HG02981 (cell line): ENCODE data around the gene CD52.
"Not testable (repeated sequence)": the region's sequence is repeated elsewhere in the genome, so short reads cannot be mapped to it uniquely, and the experiment has no call there.

Experiments
- ATAC-seq: cut with Tn5 transposase; IDR thresholded peaks from one replicate; pipeline ENCODE4 v1.9.1; 2021; ENCODE audit warnings: mild to moderate bottlenecking, moderate library complexity; ENCODE audit not compliant: unreplicated experiment

Gene CD52

GRCh38 chr1:26297057-26297790 lies 20.5 kb upstream of the CD52 start:
- ATAC-seq, result no peak

DNA sequence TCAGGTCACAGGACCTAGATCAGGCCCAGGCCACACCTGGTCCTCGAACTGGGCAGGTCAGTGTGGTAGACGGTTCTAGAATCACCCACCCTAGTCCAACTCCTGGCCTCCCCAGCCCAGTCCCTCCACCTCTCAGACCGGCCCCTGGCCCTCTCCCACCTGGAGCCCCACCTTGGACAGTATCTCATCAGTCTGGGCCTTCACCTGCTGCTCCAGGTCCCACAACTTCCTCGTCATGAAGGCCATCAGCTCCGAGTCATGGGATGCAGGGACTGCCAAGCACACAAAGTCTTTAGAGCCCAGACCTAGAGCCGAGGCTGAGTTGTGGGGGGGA lies 20.0 kb upstream of the CD52 start:
- no peak for ATAC-seq

GRCh38 chr1:26300578-26301275 lies 17.0 kb upstream of the CD52 start:
- no peak for ATAC-seq

DNA sequence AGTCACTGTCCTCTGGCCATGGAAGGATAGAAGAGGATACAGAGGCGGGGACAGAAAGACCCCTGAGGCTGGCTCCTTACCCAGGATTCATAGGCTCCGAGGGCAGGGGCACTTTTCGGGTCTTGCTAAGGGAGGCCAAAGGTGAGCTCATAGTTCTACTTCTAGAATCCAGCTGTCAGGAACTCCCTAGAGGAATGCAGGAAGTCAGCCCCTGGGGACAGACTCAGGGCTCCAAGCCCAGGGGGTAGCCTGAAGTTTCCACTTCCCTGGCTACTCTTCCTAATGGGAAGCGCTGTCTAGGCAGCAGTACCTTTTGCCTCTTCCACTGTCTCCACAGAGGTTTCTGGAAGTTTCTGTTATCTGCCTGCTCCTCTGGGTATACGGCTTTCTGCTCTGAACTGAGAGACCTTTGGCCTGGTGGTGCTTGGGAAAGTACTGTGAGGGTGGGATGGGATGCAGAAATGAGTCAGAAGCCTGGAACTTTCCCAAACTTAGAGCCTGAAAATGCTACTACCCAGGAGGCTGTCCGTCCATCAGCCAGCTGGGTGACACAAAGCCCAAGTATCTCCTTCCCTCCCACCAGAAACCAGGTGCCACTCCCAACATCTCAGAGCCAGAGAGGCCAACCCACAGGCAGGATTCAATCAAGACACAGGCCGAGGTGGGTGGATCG lies 14.9 kb upstream of the CD52 start:
- no peak for ATAC-seq

GRCh38 chr1:26305667-26306289 lies 12.0 kb upstream of the CD52 start:
- ATAC-seq, result no peak

- peak; percentile 98 for ATAC-seq
Measured at GRCh38 chr1:26306290-26307229, 11.2 kb upstream of the CD52 start, which contains the start of gene UBXN11. Gene UBXN11 (minus strand): TSS chr1:26306636. CDS start chr1:26302883, 3,753 bp downstream.

DNA sequence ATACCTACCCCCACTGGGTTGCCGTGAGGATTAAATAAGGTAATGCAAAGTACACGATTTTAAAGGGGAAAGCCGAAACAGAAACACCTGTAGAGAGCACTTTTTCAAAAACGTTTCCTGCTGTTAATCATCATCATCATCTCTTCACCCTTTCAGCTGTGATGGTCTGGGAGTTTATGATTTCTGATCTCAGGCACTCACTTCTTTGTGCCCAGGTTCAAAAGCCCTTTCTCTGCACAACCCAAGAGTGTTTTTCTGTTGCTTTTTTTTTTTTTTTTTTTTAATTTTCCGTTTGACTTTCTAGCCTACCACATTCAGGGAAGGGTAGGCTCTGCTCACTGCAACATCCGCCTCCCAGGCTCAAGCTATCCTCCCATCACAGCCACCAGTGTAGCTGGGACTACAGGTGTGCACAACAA lies 10.4 kb upstream of the CD52 start:
- ATAC-seq, result no peak

- ATAC-seq, result not testable (repeated sequence)
Measured at GRCh38 chr1:26307966-26308899, 9.5 kb upstream of the CD52 start.

DNA sequence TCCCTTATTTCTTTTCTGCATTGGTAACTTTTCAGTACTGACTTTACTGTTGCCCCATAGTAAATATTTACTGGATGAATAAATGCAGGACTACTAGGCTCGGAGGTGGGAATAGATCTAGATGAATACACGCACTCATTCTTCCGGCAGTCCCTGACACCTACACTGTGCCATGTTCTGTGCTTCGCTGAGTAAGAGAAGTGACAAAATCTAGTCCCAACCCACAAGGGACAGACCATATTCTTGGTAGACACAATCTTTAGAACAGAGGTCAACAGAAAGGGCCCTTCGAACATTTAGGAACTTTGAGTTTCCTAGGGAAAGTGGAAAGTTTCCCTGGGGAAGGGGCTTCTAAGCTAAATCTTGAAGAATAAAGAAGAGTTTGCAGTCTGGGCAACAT lies 3.3 kb upstream of the CD52 start:
- no peak for ATAC-seq

DNA sequence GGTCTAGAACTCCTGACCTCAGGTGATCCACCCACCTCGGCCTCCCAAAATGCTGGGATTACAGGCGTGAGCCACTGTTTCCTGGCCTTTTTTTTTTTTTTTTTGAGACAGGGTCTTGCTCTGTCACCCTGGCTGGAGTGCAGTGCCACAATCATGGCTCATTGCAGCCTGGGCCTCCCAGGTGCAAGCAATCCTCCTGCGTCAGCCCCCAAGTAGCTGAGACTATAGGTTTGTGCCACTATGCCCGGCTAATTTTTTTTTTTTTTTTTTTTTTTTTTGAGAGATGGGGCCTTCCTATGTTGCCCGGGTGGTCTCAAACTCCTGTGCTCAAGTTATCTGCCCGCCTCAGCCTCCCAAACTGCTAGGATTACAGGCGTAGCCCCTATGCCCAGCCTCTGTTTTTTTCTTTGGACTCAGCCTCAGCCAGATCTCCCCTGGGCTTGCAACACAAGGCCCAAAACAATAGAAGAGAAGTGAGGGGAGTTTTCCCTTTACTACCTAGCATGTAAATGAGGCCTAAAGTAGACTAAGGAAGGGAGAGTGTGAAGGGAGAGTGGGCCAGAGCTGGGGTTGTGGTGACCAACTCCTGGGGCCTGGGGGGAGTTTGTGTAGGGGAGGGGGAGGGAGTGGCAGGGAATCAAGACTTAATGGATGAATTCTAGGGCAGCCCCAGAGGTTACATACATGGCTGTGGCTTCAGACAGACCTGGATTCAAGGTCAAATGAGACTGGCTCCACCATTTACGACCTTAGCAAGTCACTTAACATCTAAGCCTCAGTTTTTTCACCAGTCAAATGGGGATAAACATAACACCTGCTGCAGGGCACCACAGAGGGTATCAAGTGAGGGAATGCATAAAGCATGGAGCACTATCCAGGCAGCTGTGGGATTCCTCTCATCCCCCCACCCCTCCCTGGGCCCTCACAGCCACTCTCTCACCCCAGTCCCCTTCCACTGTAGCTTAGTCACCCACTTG lies 1.6 kb upstream of the CD52 start:
- no peak for ATAC-seq

- ATAC-seq, result no peak
Measured at GRCh38 chr1:26317146-26317545, 612 bp upstream of the CD52 start.

DNA sequence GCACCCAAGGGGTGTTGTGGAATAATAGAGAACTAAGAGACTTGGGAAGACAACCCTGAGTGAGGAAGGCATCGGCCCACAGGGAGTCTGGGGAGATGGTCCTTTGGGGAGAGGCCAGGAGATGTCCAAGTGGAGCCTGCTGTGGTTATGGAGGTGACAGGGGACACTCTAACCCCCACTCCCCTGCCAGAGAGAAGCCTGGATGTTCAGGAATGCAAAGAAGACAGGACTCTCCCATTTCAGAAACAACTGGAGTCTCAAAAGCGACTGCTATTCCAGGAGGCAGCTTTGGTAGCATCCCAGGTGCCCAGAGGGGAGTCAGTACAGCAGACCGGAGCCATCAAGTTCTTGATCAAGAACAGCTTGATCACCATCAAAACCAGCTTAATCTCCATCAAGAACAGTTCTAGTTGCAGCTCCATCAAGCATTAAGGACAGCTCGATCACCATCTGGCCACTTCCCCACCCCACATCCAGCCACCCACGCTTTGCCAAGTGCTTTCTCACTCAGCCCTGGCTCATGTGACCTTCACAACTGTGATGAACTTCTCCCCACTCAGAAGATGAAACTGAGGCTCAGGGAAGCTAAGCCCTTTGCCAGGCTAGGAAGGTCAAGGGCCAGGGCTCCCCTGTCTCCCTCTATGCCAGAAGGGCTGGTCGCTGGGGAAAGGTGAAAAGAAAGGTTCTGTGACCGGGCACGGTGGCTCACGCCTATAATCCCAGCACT lies 743 bp downstream of the CD52 start:
- ATAC-seq, result no peak

- ATAC-seq, result no peak
Measured at GRCh38 chr1:26320896-26321295, 3.1 kb downstream of the CD52 start.

DNA sequence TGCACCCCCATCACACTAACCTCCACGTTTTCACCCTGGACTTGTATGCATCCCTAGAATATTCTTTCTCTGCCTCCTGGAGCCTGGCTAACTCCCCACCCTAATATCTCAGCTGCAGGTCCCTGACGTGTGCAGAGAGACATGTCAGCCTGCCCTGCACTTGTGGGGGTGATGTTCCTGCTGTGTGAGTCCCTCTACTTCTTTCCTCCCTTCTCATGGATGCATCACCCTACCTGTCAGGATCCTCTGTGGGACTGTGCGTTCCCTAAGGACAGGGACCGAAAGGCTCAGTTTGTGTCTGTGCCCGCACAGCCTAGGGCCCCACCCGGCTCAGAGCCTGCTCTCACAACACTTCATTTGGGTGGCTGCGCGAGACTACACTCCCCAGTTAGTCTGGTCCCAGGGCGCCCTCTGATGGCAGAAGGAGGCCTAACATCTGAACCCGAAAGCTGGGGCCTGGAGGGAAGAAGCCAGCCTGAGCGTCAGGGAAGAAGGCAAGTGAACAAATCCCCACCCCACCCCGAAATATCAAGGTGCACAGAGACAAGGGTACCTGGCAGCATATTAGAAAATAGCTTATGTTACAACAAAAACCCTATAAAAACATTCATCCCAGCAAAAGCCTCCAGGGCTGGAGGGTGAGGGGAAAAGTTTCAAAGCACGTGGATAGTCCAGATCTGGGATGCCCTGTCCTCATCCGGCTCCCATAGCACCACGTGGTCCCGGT lies 3.7 kb downstream of the CD52 start:
- peak; percentile 37 for ATAC-seq

GRCh38 chr1:26322042-26322331 lies 4.2 kb downstream of the CD52 start:
- no peak for ATAC-seq

GRCh38 chr1:26323382-26323781 lies 5.6 kb downstream of the CD52 start:
- no peak for ATAC-seq

DNA sequence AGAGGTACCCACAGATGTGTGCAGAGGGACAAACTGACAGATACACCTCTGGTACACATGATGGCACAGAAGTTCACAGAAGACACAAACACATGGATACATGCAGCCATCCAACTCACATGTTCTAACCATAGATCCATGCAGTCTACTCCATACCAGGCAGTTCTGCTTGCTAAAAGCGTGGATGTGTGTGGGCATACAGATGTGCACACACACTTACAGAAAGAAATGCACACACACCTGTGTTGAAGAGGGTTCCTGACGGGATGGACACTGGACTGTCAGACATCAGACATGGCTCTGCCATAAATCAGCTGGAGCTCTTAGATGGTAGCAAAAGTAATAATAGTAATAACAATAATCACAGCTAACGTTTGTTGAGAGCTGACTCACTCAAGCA lies 6.8 kb downstream of the CD52 start:
- no peak for ATAC-seq
